ENCODE results near the gene EBF3. TPM values are rescaled to one million over a fixed set of nuclear protein-coding genes. Genes with fewer than 3 reads are reported as not detected.

EBF3 gene
- total RNA-seq, 1 experiment from 2014 or later: 0.22 TPM

GRCh38 chr10:129897871-129898626 lies 66.0 kb downstream of the EBF3 start:
- no CpG with 5 or more reads among the region's 15 CpGs for WGBS (ENCODE audit: extremely low coverage, insufficient read length, low lambda C conversion rate)
- no peaks in the 10 kb centered on the region for H3K79me1 ChIP-seq (ENCODE audit: insufficient read depth, low read depth, low read length, poor library complexity, severe bottlenecking)
- TF ChIP-seq CTCF (conservative IDR thresholded peaks at IDR 0.05): no peak
- H3K14ac ChIP-seq (ENCODE audit: insufficient read depth, low read length): no peak overlapping the region
- no peaks in the 10 kb centered on the region for H3K79me2 ChIP-seq (ENCODE audit: insufficient read depth, low read length)
- no peak overlapping the region for H3K4ac ChIP-seq (ENCODE audit: low read depth, low read length)
- no peaks in the 10 kb centered on the region; a peak in 1 of 7 replicates for H3K36me3 Mint-ChIP-seq (ENCODE audit: insufficient read depth in 1 of 3, low read depth in 3 of 3)
- H4K91ac ChIP-seq (ENCODE audit: insufficient read length, low read depth, low read length): no peak overlapping the region
- H2BK5ac ChIP-seq (ENCODE audit: insufficient read length, low read length): no peak overlapping the region
- no peak overlapping the region for H3K9ac ChIP-seq (ENCODE audit: extremely low read depth, insufficient read length, low read length)
- no peaks in the 10 kb centered on the region for H3K27me3 ChIP-seq (ENCODE audit: insufficient read depth, low read length)
- no peak overlapping the region for H2BK120ac ChIP-seq (ENCODE audit: low read depth, low read length, poor library complexity, severe bottlenecking)
- no peak overlapping the region for H2AFZ ChIP-seq (ENCODE audit: low read length)
- H4K5ac ChIP-seq (ENCODE audit: insufficient read length, low read depth, low read length): no peak overlapping the region
- H3K27ac Mint-ChIP-seq: no peak overlapping the region; a peak in 1 of 7 replicates
- H3K4me3 Mint-ChIP-seq: peak overlapping the region in 1 of 2 experiments; percentile 48; a peak in 1 of 5 replicates
- H3K23me2 ChIP-seq (ENCODE audit: insufficient read length, low read depth, low read length, poor library complexity, severe bottlenecking): no peaks in the 10 kb centered on the region
- no peaks in the 10 kb centered on the region for H3K9me3 Mint-ChIP-seq
- DNase-seq: no peak
- peaks cover 7% of the 10 kb centered on the region; the same call in 1 of the 2 replicates for H3K4me1 ChIP-seq (ENCODE audit: insufficient read depth, low read length)
- H3K4me2 ChIP-seq (ENCODE audit: insufficient read depth, insufficient read length, low read length): no peak overlapping the region
- no peak overlapping the region for H2BK20ac ChIP-seq (ENCODE audit: low read depth, low read length, poor library complexity, severe bottlenecking)
- no peak overlapping the region for H4K8ac ChIP-seq (replicated peaks; ENCODE audit: insufficient read length, low read depth, low read length)
- H3K23ac ChIP-seq (ENCODE audit: insufficient read length, low read depth, low read length): no peak overlapping the region
- peaks cover 73 to 74% of the 10 kb centered on the region in 2 experiments for H3K4me1 Mint-ChIP-seq
- H2BK15ac ChIP-seq (ENCODE audit: low read depth, low read length): no peak overlapping the region
- H4K20me1 ChIP-seq (ENCODE audit: control insufficient read depth, insufficient read depth, insufficient read length): no peaks in the 10 kb centered on the region
- no peak overlapping the region for H3K18ac ChIP-seq (ENCODE audit: insufficient read length, low read depth, low read length)
- no peak overlapping the region for H2AK5ac ChIP-seq (ENCODE audit: insufficient read length, low read length)
- H3K9me3 ChIP-seq (ENCODE audit: control insufficient read depth, low read depth, low read length): no peaks in the 10 kb centered on the region
- no peak overlapping the region for H3T11ph ChIP-seq (ENCODE audit: low read length)
- H3K27me3 Mint-ChIP-seq (ENCODE audit: low read depth): peaks cover 33% of the 10 kb centered on the region
- H3K27ac ChIP-seq (ENCODE audit: insufficient read length, low read depth, low read length): no peak overlapping the region
- H3K56ac ChIP-seq (ENCODE audit: insufficient read length, low read depth, low read length): no peak overlapping the region
- no peak overlapping the region for H2BK12ac ChIP-seq (ENCODE audit: insufficient read length, low read depth, low read length)
